HG02571 (cell line): ENCODE data around the gene MAP2K3.

Experiments
- ATAC-seq: cut with Tn5 transposase; IDR thresholded peaks from one replicate; pipeline ENCODE4 v1.9.1; 2021; ENCODE audit warnings: mild to moderate bottlenecking, moderate library complexity; ENCODE audit not compliant: unreplicated experiment

MAP2K3 gene

DNA sequence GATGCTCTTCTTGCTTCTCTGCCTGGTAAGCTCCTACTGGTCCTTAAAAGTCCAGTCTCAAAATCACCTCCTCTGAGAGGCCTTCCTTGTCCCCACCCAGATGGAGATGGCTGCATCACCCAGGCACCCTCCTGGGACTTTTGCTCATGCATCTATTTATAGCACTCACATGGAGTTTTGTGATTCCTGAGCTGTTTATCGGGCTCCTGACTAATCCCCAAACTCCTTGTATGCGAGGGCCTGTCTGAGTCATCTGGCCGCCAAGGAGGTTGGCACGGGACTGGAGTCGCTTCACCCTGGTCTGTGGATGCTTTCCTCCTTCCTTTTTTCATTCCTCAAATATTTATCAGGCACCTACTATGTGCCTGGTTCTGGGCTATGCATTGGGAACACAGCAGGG, 2.3 kb upstream of the MAP2K3 start:
- ATAC-seq = no peak

DNA sequence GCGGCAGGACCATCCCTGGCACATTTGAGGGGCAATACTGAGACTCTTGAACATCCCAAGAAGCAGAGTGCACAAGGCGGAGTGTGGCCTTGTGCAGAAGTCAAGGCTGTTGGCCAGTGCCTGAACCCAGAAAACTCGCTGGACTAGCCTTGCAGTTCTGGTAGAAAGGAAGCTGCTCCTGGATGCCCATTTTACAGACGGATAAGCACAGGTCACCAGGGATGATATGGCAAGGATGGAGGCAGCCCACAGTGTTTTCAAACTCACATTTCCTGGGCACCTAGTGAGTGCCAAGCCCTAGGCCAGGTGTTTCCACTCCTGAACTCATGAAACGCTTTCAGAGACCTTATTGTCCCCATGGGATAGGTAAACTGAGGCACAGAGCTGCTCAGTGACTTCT, 1.7 kb upstream of the MAP2K3 start:
- no peak for ATAC-seq

DNA sequence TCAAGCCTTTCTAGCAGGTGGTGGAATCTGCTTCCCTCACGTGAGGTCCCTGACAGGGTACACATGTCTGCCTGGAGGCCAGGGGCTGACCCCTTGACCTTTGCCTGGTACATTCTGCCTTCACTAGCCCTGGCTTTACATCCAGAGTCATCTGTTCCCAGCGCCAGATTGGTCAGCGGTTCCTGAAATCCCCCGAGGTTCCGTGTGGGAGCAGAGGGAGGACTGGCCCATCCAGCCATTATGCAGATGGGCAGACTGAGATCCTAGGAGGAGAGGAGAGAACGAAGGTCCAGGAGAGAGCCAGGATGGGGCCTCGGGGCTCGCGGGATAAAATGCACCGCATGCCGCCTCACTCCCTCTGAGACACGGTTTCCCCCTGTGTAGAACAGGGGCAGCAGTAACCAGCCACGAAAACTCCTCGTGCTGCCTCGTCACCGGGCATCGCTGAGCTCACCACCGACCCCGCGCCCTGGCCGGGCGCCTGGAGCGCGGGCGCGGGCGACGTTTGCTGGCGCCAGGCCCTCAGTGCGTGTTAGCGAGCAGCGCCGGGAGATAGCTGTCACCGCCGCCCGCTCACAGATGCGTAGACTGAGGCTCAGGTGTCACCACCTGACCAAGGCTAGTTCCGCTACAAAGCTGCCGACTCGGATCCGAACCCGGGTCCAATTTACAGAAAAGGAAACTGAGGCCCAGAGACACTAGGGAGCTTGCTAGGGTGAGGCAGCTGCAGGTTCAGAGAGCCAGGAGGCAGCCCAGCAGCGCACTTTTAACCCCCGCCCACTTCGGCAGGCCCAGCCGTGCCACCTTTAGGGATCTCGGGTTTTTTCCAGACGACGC, 811 bp upstream of the MAP2K3 start:
- ATAC-seq = peak; percentile 5

DNA sequence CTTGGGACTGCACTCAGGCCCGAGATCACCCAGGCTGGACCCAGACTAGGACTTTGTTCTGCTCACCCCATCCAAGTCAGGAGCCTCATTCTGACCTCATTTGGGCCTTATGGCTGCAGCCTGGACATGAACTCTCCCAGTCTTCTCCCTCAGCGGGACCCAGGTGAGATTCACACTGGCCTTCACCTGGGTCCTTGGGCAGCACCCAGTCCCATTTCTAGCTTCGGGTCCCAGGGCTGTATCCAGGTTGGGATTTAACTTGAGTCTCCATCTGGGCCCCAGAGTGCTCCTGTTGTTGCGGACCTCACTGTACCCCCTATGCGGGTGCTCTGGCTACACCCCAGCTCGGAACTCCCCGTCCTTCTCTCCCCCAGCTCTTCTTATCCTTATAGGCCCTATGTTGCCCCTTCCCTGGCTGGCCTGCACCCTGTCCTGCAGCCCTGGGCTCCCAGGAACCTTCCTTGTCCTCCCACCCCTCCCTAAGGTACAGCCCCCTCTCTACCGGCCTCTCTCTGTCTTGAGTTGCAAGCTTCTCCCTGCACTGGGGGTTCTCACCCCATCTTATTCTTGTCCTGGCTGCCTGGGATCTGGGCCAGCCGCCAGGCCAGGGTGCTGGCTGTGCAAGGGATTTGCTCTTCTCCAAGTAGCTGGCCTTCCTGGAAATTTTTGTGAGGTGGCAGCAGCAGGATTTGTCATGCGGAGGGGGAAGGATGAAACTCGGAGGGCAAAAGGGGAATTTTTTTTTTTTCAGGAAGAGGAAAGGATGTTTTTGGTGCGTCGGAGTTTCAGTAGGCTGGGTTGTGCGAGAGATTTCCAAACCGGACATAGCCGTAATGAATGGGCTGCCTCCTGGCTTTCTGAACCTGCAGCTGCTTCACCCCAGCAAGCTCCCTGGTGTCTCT, 904 bp downstream of the MAP2K3 start:
- ATAC-seq = no peak

DNA sequence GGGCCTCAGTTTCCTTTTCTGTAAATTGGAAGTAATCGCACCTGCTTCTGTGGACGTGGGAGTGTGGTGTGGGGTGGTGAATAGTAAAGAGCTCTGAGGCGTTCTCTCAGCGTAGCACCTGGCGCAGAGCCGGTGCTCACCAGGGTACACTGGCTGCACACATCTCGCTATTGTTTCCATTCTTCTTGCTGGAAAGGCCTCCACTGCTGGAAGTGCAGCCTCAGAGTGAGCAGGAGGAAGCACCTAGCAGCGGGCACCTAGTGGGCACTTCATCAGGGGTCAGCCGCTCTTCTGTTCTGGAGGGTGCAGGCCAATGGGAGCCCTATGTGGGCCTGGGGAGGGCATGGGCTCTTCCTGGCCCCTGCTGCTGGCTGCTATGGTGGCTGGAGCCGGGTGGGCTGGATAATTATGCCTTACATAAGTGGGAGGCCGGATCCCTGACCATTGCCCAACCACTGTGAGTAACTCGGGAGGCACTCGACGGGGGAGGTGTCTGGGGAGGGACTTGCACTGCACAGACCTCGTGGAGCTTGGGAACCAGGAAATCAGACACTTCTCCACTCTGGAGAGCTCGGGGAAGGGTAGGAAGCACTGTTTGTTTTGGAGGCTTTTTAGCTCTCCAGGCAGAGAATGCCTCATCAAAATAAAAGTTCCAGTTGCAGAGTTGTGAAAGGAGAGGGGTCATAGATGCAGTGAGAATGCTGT, 1.7 kb downstream of the MAP2K3 start:
- ATAC-seq = no peak

DNA sequence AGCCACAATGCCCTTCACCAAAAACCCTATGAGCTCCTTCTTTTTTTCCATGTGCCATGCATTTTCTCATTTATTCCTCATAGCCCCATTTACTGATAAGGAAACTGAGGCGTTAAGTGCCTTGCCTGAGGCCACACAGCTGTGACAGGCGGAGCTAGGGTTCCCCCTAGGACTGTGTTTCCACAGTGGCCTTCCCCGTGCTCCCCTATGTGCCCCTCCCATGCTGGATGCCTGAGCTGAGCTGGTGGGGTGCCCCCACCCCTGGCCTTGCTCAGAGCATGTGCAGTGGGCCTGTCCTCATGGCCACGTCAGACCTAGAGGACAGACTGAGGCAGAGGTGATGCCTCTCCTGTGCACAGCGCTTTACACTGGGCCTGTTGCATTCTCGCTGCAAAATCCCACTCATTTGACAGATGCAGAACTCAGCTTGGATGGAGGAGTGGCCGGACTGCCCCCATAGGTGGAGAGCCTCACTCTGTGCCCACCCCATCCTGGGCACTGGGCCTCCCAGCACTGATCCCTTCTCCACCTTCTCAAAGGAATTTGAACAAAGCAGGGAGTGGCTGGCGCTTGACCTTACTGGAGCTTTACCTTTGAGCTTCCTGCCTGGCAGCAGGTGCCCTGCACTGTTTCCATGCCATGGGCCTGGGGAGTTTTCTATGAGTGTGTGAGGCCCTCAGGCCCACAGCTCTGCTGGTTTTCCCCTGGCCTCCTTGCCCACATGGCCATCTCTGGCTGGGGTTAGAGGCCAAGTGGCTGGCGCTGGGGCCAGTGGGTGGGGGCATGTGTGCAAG, 2.6 kb downstream of the MAP2K3 start:
- ATAC-seq = no peak

DNA sequence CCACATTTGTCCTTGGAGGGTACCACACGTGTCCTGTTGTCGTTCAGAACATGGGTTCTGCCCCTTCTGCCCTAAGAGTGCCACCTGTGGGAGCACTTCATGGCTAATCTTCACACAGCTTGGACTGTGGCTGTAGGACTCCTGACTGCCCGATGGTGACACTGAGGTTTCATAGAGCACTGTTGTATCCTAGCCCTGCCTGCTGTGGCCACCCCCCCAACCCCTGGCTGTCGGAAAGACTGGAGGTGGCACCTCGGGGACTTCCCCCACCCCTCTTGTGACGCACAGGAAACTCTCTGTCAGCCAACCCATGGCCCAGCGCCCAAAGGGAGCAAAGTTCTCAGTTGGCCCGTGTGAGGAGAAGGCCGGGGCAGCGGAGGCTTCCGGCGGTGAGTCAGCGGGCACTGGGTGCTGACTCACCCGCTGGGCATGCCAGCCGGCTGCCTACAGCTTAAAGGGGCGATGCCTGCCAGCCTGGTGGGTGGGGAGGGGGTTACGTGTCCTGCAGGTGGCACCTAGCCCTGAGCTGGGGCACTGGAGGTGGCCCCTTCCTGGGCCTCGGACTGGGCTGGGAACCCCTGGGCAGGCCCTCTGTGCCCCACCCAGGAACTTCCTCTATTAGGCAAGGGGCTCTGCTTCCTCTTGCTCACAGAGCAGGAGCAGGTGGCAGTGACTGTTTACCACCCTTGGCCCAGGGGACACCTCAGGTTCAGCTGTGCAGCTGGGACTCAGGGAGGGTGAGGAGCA, 3.4 kb downstream of the MAP2K3 start:
- ATAC-seq = peak; percentile 30

DNA sequence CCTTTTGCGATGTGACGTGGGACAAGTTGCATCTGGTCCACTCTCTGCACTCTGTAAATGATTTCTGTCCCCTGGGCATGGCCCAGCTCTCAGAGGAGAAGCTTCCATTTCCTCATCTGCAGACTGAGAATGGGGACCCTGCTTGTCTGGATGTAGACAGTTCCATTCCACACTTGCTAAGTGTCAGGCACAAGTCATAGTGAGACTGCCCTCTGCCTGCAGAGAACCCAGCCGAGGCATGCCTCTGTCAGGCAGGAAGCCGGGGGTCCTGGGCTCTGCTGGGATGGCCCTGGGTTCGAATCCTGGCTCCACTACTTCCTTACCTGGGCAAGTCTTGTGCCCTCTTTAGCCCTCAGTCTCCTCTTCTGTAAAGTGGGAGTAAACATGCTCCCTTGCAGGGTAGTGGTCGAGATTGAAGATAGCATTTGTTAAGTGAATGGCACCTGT, 4.1 kb downstream of the MAP2K3 start:
- no peak for ATAC-seq

DNA sequence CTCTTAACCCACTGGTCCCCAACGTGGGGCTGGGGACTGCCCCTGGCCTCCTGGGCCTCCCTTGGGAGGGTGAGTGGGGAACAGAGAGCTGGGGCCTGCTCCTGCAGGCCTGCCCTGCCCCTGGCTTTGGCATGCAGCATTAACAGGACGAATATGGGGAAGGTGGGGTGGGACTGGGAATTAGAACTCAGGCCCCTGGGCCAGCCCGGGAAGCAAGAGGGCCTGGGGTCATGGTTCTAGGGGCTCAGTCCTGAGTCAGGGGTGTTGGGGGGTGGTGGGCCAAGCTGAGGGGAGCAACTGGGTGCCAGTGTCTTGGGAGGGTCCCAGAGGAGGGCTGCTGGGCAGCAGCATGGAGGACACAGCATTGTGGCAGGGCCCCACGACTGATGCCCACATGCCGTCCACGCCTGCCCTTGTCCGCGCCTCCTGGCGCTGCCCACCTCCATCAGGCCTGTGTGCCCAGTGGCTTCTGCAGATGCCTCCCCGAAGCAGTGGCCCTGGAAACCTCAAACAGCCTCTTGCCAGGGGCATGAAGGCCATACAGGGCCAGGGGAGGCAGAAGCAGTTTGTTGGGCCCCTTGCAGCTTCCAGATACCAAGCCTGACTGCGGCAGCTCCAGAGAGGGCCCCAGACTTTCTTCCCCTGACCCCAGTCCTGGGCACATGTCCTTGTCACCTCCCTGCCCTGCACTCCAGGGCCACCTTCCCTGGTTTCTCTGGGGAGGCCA, 4.8 kb downstream of the MAP2K3 start:
- no peak for ATAC-seq

DNA sequence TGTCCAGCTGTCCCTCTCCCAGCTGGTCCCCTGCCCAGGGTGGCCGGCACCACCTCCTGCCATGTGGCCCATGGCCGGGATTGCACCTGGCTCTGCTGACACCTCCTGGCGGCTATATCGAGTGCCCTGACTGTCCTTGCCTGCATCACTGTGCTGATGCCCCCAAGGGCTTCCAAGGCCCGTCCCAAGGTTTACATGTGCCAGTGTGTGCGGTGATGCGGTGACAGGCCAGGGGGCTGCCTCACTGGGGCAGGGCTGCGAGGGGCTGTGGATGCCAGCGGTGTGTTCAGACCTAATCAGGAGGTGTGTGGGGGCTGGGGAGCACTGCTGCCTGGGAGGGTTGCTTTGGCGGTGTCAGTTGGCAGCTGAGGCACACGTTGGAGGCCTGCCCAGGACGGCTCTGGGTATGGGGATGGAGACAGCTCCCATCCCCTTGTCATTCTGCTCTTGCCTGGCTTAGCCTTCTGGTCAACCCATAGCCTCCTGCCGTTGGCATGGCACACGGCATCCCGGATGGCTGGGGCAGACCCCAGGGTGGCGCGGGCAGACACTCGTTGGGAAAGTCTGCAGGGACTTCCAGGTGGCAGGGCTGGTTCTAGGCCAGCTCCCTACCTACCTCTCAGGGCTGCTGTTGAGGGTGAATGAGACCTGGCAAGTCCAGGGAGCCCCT, 5.5 kb downstream of the MAP2K3 start:
- no peak for ATAC-seq

DNA sequence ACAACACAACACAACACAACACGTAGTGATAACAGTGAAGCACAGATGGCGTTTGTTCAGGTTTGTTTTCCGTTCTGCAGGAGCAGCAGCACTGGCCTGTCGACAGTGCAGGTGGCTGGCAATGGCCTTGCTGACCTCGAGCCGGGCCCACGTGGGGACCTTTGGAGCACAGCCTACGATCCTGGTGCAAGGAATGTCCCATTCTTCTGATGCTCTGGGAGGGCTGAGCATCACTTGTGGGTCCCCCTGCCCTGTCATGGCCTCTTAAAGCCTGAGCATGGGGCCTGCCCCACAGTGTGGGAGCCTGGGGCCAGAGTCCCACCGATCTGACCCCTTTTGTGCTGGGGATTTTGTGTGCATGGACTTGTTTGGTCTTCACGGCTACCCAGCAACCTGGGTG, 6.8 kb downstream of the MAP2K3 start:
- no peak for ATAC-seq

DNA sequence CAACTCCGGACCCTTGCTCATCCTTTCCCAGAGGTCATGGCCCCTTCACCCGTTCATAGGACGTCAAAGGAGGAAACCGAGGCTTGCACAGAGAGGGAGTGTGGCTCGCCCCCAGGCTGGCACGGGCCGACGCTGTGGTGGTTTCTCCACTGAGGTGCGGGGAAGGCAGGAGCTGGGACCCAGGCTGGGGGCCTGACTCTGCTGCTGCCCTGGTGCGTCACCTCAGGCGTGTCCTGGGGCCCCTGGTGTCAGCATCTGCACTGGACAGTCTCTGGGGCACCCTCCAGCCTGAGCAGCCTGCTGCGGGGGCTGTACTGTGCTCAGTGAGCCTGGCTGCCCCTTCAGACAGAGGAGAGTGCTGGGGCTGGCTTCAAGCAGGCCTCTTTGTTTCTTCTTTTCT, 7.4 kb downstream of the MAP2K3 start:
- ATAC-seq = no peak

DNA sequence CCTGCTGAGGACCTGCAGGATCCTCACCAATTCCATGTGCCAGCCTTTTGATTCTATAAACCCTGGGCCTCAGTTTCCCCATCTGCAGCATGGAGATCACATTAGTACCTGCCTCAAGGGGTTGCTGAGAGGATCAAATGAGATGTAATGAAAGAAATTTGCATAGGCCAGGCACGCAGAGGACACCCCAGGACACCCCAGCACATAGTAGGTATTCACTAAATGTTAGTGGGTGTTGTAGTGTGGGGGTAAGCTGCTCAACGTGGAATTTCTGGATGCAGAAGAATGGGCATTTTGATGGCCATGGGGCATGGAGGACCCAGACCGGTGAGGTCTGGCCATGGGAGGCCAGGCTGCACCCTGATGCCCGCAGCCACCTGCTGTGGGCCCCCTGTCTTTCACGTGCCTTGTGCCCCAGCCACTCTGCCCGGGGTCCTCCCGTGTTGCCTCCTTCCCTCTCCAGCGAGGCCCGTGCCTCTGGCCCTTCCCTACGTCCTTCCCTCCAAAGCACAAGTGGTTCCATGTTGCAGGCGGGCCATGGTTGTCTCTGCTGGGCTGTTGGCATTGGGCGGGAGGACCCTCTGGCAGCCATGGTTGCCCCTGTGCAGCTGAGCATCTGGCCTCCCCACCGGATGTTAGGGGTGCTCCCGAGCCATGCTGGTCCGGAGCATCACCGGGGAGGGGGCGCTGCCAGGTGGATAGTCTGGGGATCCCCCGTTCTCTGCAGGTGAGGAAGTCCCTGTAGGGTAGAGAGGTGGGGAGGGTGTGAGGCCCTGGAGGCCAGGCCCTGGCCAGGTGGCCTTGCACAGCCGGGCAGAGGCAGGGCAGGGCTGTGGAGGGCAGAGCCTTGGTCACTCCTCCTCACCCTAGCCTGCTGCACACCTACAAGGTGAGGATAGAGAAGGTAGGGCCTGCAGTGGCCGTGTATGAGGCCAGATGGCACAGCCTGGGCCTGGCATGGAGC, 8.6 kb downstream of the MAP2K3 start:
- no peak for ATAC-seq

DNA sequence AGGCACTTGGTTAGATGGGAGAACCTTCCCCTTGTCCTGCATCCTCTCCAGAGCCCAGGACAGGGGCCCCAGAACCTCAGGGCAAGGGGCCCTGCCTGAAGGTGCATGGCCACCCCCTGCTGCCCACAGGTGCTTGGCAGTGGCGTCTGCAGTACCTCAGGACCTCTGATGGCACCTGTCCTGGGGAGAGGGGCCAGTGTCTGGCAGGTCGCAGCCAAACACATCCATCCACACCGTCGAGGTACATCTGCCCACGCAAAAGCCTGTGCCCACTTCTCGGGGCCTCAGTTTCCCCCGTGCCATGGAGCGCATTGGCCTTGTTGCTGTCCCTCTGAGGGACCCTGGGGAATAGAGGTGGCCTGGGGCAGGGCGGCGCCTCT, 9.3 kb downstream of the MAP2K3 start:
- no peak for ATAC-seq

DNA sequence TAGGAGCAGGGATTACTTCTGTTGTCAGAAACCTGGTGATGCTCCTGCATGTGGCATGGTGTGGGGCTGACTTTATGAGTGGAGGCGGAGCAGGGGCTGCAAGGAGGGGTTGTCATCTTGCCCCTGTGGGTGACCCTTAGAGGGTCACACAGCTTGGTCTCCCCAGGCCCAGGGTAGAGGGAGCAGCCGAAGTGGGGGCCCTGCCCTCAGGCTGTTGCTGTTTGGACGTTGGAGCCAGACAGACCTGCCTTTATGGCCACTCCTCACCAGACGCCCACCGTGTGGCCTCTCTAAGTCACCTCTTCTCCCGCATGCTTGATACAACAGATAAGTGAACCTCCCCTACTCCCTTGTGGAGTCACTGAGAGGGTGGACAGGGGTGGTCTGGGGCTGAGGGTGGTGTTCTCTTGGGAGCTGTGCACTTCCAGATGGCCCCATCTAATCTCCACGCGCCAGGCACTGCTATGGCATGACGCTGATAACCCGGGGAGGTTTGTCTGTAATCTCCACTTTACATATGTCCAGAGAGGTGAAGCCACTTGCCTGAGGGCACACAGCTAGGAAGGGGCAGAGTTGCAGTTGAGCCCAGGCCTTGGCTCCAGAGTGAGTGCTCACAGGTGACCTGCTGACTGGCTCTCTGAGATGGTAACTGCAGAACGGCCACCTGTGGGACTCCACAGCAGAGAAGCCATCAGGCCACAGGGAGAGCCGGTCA, 10.0 kb downstream of the MAP2K3 start:
- ATAC-seq = no peak

DNA sequence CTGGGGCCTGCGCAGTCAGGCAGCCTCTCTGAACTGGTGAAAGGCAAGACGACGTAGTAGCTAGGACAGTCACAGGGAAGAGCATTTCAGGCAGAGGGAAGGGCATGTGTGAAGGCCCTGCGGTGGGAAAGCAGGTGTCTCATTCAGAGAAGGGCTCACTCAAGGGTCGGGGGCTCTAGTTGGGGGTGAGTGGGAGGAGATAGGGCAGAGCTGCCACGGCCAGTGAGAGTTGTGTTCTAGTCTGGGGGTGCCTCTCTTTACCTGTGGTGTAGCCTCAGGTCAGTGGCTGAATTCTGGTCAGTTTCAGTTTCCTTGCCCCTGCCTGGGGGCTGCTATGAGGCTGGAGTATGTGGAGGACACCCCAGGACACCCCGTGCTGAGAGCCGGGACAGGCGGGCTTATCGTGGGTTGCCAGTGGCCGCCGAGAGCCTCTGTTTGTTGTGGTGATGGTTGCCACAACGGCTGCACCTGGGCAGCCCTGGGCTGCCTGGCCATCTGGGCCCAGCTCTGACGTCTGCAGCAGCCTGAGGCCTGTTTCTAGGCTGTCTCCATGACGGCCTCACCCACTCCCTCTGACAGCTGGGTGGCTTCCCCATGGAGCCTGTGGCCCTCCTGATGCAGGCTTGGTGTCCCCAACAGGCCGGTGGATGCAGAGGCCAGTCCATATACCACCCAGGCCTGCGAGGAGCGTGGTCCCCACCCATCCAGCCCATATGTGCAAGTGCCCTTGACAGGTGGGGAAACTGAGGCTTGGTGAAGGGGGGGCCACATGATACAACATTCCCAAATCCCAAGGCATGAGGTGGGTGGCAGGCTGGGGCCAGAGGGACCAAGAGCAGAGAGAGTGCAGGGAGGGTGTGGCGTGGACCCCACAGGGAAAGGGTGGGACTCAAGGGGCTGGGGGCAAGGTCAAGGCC, 10.8 kb downstream of the MAP2K3 start:
- no peak for ATAC-seq
